ENCODE results near the gene ADGRF5.
"Not testable (repeated sequence)": the region's sequence is repeated elsewhere in the genome, so short reads cannot be mapped to it uniquely, and the experiment has no call there.

The ADGRF5 gene

DNA sequence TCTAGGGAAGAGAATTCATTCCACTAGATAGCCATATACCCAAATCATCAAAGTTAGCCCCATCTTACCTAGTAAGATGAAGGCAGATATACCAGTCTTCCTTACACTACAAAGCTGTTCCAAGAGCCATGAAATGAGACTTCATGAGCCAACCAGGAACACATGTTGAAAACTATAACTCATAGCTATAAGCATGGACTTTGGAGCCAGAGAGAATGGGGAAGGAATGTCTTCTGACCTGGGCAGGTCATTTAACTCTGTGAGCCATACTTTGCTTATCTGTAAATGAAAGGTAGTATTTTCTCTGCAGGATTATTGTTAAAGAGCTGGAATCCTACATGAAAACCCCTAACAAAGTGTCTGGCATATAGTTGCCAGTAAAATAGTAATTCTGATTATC lies 27.3 kb downstream of the ADGRF5 start:
- DNase-seq (ENCODE audit: low read depth), result no peak

DNA sequence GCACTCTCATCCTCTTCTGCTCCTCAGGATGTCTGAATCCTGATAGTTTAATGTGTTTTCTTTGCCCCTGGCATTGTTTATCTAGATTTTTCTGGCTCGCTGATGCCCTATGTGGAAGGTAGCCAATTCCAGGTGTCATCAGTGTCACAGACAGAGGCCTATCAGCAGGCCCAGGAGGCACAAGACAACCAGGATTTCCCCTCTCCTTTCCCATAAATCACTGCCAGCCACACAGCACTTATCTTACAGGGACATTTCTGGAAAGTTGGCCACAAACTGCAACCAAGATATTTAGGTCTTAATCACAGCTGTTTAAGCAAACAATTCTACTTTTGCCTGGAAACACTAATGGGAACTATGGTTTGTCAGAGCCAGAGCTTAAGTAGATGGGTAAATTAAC lies 28.1 kb downstream of the ADGRF5 start:
- DNase-seq (ENCODE audit: low read depth), result no peak

DNA sequence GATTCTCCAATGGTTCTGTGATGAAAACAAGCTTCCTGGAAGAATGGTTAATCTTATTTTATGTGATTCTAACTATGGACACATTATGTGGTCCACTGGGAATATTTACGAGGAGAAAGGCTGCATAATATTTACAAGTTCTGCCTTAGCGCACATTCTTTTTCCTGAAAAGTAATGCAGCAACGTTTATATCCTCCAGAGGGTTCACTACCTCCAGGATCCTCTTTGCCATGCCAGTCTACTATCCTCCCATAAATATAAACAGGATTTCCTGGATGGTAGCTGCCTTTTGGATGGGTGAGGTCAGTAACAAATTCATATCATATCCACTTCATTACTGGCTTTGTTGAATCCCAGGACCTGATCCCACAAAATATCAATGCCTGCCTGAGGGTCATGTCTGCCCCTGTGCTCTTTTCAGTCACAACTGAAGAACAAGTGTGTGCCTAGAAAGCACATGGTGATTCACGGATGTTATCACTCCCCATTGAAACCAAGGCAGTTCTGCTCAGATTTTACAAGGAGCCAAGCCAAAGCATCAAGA lies 30.4 kb downstream of the ADGRF5 start:
- no peak for DNase-seq (ENCODE audit: low read depth)

DNA sequence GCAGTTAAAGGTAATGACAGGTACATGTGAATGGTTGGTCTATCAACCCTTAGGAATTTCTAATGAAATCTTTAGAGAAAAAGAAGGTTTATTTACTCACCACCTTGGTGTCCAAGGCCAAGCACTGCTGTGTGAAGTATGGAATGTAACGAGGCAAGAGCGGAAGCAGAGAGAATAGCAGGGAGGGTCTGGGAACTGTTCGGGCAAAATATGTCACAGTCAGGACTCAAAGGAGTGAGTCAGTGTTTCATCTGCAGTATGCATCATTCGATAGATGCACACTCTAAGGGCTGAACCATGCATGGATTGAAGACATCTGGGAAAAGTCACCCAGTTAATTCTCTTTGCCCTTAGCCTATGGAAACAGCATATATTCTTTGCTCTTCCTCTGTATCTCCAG lies 33.2 kb downstream of the ADGRF5 start:
- DNase-seq (ENCODE audit: low read depth), result no peak

DNA sequence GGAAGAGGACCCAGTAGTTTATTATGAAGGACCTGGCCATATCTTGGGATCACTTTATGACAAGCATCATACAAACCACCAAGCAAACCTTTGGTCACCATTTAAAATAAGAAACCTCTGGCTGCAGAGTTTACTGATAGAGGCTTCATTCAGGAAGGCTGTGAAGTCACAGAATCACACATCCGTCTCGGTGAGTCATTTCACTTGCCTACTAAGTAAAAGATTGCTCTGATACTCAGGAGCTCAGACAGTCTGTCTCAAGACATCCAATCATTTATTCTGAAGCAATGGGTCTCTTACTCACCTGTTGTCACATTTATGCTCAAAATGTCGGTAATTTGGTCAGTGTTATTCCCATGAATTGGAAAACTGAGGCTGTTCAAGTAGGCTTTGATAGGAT lies 33.7 kb downstream of the ADGRF5 start:
- DNase-seq (ENCODE audit: low read depth), result no peak

DNA sequence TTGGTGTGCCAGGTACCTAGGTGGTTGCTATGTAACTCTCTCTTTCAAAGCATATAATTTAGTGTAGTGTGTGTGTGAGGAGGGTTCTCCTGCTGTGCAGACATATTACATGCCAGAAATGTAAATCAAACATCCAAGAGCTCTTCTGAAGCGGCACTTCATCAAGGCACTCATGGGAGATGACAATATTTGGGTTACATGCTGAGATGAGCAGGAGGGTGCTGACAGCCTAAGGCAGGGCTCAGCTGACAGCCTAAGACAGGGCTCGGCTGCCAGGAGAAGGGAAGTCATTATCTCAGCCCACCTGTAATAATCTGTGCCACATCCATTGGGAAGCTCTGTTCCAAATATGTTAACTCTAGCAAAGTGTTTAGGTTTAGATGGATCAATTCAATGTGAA lies 39.1 kb downstream of the ADGRF5 start:
- DNase-seq (ENCODE audit: low read depth), result no peak

DNA sequence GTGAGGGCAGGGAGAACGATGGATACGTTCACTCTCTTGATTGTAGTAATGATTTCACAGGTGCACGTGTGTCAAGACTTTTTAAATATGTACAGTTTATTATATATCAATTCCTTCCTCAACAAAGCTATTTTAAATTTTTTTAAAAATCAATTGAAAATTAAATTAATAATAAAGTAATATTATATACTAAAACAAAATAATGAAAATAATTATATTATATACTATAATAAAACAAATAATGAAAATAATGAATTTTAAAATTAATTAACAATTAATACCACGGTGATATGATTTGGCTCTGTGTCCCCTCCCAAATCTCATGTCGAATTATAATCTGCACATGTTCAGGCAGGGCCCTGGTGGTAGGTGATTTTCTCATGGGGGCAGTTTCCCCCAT lies 42.7 kb downstream of the ADGRF5 start:
- no peak for DNase-seq (ENCODE audit: low read depth)

DNA sequence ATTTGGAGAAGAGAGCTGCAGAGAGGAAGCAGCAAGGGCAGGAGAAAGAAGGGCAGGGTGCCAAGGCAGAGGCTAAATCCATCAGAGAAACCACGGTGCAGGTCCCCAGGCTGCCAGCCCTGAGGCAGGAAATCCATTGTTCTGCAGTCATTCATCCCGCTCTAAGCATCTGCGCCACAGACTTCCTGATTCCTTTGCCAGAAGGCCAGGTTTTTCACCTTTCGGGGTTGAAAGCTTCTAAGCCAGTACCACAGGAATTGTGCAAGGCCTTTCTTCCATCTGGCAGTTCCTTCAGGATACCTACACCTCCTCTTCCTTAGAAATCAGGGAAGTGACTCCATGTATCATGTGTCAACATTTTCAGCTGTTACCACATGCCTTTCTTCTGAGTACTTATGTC lies 45.6 kb downstream of the ADGRF5 start:
- no peak for DNase-seq (ENCODE audit: low read depth)

DNA sequence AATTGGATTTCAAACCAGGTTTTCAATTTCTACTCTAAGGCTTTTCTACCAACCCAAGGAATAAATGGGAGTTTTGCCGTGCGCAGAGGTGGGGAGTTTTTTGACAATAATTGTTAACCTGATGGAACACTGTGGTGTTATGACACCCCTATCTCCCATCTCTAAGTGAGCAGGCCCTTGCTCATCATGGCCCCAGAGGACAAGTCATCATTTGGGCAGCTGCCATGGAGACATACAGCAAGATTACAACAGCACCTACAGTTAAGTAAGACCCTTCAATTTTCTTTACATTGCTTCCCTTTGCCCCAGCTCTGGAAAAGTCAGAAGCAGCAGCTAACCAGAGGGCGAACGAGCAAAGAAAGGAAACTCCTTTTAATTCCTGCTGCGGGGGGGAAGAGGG lies 54.3 kb downstream of the ADGRF5 start:
- no peak for DNase-seq (ENCODE audit: low read depth)

DNA sequence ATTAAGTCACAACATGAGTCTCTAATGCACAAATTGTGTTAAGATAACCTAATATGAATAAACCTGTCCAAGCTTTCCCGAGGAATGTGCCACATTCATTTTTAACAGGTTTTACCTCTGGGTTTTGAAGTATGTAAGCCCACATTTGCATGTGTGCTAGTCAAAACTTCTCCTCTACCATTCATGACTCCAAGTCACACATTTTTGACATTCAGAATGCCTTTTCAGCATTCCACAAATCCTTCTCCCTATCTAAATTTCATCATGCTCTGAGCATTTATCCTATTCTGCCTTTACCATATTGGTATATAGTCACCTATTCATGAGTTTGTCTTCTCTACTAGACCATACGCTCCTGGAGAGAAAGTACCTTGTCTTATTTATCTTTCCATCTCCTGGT lies 56.5 kb downstream of the ADGRF5 start:
- no peak for DNase-seq (ENCODE audit: low read depth)

DNA sequence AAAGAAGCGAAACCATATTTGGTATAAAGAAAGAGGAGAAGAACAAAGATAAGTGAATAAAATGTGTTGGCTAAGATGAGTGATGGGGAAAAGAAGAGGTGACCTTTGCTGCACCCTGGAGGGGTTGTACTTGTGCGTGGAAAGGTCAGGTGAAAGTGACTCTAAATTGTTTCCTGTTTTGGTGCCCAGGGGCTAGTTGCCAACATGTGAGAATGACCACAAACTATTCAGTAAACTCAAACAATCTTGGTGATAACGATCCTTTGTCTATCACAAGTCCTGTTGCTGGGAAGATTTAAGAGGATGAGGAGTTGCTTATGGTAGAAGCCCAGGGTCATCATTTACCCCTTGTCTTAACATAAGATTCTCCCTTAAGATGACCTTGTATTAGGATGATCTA lies 57.9 kb downstream of the ADGRF5 start:
- no peak for DNase-seq (ENCODE audit: low read depth)

DNA sequence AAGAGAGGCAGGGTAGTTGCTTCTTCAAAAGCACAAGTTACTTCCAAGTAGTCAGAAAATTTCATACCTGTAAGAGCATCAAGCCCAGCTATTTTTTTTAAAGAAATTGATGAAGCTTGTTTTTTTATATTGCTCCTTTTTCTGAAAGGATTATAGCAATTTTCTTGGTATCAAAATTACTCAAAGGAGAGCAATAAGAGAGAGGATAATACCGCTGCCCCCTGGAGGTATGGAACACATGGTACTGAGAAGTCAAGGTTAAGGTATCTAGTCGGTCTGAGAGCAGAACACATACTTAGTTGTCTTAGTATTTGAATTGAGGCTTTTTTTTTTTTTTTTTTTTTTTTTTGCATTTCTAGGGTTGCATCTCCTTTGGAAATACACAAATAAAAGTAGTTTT lies 59.4 kb downstream of the ADGRF5 start:
- DNase-seq (ENCODE audit: low read depth), result no peak

DNA sequence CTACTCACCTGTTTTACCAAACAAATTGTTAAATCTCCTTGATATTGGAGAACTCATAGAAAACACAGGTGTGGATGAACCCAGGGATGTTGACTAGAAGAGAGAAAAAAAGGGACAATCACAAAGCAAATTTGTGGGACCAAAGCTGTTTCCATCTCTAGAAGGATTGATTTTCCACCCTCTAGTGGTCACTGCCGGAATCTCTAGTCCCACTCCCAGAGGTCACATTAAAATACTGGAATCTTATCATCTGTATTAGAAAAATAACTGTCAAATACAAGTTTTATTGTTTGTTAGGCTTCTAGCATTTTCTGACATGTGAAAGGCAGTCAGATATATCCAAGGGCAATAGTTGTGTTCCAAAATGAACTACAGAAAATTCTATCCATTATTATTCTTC lies 65.8 kb downstream of the ADGRF5 start:
- peak; percentile 6 for DNase-seq (ENCODE audit: low read depth)

DNA sequence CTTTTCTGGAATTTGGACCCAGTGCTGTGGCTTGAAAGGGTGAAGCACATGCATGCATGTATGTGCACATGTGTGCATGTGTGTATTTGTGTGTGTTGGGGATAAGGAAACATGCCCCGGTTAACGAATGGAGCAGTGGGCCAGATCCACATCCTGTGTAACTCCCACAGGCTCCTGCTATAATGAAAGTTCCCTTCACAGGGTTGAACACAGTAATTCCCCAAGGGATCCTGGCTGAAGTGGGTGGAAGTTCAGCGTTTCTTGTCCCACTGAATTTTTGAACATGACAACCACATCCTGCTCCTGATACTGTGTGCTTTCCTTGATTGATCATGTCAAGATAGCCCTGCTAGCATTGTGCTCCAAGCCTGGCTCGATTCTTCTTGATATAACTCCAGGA lies 70.2 kb downstream of the ADGRF5 start:
- DNase-seq (ENCODE audit: low read depth), result not testable (repeated sequence)

DNA sequence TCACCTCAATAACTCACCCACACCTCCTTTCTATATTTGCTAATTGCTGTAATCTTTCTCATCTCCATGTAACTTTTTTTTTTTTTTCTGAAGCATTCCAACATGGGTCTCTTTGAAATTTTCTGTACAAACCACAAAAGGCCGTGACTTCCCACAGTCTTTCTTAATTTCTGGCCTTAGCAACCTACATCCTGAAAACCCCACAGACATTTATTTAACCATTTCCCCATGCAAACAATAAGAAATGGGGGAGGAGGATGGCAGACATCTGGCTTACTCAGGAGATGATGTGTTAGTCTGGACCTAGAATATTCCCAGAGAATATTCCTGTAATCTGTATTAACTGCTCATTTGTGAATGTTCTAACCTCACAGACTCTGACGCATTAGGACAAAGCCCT lies 70.9 kb downstream of the ADGRF5 start:
- DNase-seq (ENCODE audit: low read depth), result no peak

DNA sequence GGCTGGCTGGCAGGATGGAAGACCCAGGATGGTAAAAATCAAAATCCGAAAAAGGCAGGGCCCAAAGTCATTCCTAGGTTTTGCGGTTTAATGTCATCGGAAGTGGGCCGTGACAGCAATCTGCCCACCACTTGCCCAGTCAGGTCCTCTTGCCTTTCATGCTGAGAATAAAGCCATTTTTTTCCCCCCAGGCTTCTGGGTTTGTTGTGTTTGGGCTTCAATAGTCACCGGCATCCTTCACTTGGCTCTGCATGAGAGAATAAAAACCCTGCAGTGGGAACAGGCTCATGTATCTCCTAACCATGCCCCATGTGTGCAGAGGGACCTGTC lies 72.4 kb downstream of the ADGRF5 start:
- DNase-seq (ENCODE audit: low read depth), result no peak

DNA sequence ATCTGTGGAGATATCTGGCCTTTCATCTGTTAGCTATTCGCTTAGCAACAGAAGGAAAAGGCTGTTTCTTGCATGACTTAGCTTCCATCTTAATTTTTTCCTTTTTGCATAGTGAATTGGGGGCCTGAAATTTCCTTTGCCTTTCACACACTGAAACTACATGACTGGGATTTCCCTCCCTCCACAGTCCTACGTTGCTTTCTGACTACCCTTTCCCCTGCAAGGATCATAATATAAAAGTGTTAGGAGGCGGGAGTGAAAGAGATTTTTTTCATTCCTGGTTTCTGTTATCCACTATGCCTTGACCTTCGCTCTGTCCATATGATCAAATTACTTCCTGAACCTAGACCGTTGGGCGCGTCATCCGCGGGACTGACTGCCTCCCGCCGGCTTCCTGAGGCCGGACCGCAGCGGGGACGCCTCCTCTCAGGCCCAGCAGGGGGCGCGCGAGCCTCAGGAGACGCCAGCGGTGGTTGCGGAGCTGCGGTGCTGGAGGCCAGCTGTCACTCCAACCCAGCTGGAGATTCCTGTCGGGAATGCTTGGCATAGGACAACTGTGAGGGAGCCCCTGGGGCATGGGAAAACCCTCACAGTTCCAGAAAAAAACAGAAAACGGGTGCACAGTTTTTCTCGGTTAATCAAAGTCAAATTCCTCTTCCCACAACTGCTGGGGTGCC lies 72.9 kb downstream of the ADGRF5 start:
- peak; percentile 43 for DNase-seq (ENCODE audit: low read depth)

DNA sequence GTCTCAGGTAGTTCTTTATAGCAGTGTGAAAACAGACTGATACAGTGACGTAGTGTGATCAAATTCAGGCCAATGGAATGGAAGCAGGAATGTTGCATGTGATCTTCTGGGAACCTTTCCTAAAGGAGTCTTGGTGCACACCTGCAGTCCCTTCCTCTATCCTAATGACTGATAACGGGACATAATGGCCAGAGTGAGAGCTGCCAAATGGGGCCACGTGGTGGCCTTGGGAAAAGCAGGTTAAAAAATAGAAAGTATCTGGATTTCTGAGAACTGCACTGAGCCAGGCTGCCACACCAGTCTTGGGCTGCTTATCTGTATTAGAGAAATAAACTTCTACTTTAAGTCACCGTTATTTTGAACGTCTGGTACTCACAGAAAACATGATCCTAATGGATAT lies 76.6 kb downstream of the ADGRF5 start:
- DNase-seq (ENCODE audit: low read depth), result no peak

DNA sequence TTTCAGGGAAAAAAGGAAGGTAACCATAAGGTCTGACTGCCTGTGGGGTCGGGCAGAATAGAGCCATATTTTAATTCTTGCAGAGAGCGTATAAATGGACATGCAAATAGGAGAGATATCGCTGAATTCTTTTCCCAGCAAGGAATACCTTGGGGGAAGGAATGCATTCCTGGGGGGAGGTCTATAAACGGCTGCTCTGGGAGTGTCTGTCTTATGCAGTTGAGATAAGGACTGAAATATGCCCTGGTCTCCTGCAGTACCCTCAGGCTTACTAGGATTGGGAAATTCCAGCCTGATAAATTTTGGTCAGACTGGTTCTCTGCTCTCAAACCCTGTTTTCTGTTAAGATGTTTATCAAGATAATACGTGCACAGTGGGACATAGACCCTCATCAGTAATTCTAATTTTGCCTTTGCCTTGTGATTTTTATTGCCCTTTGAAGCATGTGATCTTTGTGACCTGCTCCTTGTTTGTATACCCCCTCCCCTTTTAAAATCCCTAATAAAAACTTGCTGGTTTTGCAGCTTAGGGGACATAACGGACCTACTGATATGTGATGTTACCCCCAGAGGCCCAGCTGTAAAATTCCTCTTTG lies 79.4 kb downstream of the ADGRF5 start:
- not testable (repeated sequence) for DNase-seq (ENCODE audit: low read depth)

DNA sequence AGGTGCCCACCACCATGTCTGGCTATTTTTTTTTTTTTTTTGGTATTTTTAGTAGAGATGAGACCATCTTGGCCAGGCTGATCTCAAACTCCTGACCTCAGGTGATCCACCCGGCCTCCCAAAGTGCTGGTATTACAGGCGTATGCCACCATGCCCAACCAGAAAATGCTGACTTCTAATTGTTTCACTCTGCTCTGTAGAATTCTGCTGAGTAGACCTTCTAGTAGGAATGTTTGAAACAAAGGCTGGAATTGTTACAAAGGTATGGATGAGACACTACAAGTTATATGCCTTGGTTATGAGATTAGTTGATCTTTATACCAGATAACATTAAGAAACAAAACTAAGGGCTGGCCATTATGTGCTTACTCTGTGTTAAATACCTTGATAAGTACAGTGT lies 83.7 kb downstream of the ADGRF5 start:
- DNase-seq (ENCODE audit: low read depth), result no peak

DNA sequence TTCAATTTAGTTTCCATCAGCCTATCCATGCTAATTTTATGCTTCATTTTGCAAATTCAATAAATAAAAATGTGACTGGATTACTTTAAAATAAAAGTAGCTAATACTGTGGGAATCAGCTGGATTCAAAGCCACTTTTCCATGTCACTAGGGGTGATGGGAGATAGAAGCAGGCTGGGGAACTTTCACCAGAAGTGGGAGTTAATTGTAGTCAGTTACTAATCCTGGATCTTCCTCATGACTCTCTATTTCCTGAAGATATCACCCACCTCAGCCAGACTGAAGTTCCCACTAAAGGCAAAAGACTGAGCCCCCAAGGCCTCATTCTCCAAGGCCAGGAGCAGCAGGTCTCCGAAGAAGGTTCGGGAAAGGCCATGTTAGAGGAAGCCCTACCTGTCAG lies 86.7 kb downstream of the ADGRF5 start:
- DNase-seq (ENCODE audit: low read depth), result not testable (repeated sequence)

DNA sequence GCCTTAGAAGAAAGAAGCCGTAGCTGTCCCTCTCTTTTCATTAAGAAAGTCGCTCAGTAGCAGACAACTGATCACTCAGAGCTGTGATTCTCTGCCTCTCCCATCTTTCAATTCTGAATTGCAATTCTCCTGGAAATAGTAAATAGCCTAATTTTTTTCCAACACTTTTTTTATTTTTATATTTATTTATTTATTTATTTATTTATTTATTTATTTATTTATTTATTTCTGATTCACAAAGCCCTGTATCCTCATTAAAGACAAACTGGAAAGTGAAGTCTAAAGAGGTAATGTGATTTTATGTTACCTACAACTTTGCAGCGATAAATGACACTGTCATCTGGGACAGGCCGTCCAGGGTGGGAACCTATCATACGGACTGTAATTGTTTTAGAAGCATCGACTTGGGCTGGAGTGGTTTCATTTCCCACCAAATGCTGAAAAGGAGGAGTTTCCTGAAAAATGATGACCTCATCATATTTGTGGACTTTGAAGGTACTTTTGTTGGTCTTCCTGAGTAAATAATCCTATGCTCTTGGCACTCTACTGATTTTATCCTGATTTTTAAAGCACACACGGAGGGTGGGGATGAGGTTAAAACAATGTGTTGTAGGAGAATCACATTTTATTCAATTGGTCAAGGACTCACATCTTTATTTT lies 87.4 kb downstream of the ADGRF5 start:
- not testable (repeated sequence) for DNase-seq (ENCODE audit: low read depth)

DNA sequence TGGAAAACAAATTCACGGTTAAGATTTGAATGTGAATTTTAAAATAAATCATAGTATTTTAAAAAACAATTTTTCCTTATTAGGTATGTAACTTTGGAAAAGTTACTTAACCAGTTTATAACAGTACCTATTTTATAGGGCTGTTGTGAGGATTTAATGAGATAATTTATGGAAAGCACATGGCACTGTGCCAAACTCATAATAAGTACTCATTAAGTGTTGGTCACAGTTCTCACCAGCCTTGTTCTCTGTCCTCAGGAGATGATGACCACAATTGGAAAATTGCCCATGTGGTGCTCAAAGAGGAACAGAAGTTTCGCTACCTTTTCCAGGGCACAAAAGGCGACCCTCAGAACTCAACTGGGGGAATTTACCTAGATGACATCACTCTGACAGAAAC lies 88.9 kb downstream of the ADGRF5 start:
- DNase-seq (ENCODE audit: low read depth), result no peak

DNA sequence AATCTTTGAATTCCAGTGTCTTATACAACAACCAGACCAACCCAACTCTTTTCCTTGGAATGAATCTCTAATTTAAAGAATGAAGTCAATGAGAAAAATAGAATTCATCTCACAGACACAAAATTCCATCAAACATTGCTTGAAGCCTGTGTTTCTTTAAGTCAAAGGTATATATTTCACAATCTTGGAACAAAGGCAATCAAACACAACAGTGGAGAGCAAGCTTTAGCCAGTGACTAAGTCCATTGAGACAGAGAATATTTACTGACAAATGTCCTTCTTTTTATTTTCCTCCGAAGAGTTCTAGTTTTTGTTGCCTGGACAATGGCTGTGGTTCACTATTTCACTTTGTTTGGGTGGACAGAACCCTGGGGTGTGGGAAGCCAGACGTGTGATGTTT lies 92.8 kb downstream of the ADGRF5 start:
- DNase-seq (ENCODE audit: low read depth), result no peak
